NCI-H2196 (cell line): ENCODE measurements around the gene PRPF40B.

ENCODE experiments used
- DNase-seq: peaks from one replicate; lab custom pipeline; 2025; ENCODE audit not compliant: unreplicated experiment; lab: John Stamatoyannopoulos, UW

Gene PRPF40B

DNA sequence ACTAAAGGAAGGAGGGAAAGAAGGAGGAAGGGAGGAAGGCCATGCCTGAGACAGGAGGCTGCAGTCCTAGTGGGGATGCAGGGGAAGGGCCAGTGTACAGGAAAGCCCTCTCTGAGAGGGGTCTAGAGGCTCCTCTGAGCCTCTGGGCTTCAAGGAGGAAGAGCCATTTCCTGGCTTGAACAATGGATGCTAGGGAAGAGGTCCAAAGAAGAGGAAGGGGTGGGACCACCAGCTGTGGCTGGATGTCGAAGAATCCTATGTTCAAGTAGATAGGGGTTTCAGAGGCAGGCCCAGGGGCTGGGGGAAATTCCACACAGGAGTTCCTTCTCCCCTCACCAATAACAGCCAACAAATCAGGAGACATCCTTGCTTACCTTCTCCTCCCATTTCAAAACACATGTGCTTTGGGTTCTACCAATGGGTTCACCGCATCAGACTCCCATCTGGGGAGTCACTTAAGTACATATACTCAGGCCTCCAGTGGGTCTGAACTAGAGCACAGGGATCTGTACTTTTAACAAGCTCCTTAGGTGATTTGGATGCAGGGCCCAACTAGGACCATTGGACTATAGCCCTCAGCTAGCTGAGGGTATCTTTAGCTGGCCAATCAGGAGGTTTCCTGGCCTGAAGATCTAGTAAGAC, 32.4 kb downstream of the PRPF40B start:
- DNase-seq: no peak

DNA sequence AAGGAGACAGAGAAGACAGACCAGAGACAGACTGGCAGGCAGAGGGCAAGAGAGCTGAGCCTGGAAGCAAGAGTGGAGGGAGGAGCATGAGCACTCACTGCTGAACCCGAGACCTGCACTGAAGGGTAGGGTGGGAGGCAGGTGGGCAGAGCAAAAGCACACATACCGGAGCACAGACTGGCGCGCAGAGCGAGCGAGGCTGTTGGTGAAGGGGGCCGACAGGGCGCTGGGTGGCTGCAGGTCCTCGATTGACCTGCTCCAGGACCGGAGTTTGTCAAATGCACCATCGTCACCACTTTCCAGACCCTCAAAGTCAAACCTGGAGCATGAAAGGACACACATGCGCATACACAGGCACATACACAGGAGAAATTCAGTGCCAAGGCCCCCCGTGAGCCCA, 34.9 kb downstream of the PRPF40B start:
- no peak for DNase-seq

DNA sequence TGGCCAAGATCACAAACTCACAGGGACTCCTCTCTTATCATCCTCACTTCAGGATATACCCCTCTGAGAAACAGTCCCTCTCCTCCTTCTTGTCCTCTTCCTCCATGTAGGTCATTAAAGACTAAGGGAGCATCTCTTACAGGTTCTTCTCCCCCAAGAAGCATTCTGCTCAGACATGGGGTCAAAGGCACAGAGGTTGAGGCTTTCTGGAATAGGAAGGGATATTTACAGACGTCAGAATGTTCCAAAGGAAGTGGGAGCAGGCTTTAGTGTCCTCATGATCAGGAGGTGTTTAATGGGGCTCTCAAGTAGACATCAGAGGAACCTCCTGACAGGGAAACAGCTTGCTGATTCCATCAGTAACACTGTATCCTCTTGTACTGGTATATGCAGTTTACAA, 36.4 kb downstream of the PRPF40B start:
- no peak for DNase-seq

DNA sequence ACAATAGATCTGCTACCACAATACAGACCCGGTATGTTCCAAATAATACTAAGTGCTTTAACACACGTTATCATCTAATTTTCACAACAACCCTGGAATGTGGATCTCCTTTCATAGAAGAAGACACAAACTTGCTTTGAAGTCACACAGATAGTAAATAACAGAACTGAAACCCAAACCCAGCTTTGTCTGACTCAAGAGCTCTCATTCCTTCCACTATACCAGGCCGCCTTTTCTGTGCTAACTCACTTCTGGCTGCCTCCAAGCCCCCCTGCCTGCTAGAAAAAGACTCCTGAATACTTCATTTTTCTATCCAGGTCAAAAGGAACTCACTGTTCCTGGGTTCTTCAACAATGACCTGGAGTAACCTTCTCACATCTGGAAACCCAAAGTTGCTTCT, 37.8 kb downstream of the PRPF40B start:
- no peak for DNase-seq

DNA sequence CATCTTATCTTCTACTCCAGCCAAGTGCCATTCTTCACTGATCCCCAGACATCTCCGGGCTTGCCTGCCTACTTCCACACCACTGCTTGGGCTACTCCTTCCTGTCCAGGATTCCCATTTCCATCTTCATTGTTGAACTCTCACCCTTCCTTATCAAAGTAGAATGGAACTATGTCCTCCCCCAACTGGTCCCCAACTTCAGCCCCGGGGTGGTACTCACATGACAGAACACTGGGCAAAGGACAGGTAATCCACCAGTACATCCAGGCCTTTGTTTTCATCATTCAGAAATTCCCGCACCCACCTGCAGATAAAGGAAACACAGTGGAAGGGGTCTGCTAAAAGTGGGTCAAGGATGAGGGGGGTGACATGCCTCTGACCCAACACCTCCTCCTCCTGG, 38.4 kb downstream of the PRPF40B start:
- DNase-seq: no peak

DNA sequence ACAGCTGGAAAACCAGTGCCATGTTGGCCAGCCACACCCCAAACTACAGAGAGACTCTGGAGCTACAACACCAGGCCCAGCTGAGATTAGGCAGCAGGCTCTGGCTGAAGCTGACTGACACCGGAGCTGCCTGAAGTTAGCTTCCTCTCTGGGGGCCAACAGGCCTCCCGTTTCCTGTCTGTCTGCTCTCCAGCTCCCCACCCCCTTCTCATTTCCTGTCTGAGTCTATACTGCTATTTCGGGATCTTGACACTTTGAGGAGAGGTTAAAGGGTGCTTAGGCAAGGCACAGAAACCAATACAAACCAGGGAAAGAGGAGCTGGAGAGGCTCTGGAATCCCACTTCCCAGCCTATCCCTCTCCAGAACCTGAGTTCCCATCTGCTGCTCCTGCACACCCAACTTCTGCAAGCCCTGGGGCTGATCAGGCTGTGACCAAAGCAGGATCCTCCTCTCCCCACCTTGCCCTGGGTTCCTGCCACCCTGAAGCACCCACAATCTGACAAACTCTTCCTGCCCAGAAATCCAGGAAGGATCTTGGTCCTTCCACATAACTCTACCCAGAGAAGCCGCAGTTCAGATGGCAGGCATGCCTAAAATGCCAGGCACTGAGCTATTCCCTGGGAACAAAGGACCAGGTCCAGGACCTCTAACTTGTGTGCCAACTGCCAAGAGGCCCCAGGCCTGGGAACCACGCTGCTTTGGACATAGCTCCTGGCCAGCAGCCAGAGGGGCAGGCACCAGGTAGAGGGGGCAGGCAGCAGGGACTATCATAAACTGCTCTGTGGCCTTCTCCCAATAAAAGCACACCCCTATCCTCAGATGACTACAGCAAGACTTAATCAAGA, 39.9 kb downstream of the PRPF40B start:
- DNase-seq: no peak

DNA sequence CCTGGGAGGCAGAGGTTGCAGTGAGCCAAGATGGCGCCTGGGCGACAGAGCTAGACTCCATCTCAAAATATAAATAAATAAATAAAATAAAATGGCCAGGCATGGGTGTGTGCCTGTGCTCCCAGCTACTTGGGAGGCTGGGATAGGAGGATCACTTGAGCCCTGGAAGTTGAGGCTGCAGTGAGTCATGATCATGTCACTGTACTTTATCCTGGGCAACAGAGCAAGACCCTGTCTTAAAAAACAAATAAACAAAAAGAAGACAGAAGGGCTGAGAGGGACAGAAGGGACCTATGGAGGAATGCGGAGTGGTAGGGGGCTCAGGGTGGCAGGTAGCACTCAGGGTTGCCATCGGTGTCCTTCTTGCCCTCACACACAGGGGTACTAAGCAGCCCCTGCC, 40.8 kb downstream of the PRPF40B start:
- DNase-seq: no peak

DNA sequence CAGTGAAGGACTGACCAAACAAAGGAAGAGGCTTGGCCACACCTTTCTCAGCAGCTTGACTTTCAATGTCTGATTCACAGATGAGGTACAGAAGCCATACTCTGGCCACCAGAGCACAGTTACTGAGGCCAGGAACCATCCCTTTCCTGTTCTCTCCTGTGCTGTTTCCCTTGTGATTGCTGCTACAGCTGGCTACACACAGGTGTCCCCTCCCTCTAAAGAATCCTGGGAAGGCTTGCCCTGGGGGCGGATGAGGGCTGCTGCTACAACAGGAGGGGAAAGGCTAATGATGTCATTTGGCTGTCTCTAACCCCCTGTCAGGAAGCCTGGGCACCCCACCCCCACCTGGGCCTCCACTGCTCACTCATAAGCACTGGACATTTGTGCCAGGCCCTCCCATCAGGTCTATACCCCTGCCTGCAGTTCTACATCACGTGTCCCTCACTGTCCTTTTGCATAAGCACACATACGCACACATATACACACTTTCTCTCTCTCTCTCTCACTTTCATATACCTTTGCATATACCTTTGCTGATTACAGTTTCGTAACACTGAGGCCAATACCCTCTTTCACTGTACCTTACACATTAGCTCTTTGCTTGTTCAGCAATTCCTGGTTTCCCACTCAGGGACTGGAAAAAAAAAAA, 41.4 kb downstream of the PRPF40B start:
- DNase-seq: no peak

DNA sequence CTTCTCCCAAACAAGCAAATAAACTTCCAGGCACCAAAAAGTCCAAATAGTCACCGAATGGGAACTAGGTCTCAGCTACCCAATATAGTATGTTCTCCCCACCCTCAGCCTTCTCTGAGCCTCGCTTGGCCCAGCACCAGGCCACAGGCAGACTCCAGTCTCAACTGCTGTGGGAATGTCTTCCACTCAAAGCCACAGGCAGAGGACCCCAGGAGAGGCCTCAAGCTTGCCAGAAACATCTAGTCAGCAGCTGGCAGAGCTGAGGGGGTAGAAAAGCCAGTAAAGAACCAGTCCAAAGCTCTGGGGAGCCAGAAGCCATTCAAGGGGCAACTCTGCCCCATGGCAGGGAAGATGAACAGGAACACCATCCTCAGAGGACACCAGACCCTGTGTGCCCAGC, 42.0 kb downstream of the PRPF40B start:
- no peak for DNase-seq

DNA sequence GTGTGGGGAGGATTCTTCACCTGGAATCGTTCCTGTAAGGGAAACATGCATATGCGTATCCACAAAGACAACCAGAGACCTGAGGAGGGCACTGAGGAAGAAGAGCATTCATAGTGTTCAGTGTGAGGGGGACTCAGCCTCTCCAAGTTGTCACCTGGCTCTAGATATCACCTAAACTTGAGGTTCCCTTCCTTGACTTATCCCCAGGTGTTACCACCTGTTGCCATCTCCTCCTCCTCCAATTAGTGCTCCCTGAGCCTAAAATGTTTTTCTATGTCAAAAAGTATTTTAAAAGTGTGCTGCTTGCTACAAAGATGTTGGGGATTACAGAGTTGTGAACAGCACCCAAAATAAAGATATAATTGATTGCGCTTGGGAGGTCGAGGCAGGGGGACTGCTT, 42.8 kb downstream of the PRPF40B start:
- no peak for DNase-seq

DNA sequence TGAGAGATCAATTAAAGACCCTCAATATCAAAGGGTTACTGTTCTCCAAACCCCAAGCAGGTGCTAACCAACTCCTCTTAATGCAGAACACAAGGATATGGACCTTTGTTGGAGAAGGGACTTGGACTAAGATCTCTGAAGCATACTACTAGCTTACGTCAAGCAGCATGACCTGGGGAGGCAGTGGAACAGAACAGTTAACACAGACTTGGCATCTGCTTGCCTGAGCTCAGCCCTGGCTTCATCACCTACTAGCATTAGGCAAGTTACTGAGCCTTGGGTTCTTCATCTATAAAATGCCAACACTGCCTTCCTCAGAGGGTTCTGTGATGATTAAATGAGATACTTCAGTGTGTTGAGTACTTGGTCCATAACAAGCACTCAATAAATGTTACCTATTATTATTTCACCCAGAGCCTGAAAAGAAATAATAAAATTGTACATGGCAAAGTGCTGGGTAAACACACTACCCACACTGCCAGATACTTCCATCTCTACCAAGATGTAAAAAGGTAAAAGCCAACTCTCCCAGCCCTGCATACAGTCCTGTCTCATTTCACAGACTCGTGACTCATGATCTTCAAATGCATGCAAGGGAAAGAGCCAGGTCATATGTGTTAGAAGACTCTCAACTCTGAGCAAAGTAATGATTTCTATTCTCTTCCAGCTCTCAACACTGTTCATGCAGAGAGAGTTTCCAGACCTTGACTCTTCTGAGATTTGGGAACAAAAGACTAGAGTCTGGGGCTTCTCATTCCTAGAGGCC, 44.1 kb downstream of the PRPF40B start:
- no peak for DNase-seq

DNA sequence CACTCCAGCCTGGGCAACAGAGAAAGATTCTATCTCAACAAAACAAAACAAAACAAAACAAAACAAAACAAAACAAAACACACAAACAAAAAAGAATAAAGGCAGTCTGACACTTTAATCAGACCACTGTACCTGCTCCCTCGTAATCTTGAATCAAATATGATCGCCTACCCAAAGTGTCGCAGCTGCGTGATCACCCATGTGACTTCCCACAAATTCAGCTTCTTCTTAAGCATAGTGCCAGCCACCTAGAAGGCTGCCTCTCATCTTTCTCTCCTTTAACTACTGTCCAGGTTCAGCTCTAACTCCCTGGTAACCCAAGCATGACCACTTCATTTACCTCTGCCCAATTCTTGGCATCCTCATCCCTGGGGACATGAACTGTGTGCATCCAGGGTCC, 46.4 kb downstream of the PRPF40B start:
- DNase-seq: no peak

DNA sequence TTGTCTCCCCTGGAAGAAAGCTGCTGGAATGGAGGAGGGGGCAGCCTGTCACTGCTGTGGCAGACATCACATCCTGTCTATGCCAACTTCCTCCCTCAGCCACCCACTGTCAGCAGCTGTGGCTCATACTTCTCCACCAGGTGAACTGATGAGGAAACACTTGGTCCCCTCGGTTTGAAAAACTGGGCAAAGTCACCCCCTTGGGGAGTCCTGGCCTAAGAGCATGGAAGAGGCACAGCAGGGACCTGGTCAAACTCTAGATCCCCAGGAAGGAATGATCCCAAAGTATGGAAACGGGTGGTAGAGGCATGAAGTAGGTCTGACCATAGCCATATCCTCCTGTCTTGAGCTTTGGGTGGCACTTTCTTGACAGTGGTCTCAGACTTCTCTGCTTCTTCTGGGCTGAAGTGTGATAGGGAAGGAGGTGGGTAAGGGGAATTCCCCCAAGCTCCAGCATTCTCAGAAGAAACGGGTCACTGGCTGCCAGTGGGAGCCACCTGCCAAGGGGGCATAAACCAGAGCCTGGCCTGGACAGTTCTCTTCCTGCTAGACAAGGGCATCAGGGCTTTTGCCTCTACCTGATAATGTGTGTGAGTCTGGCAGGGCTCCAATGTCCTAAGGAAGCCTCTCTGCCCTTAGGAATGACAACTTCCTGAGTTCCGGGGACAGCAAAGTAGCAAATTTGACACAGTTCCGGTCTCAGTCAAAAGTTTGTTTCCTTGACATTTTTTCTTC, 47.8 kb downstream of the PRPF40B start:
- DNase-seq: no peak

DNA sequence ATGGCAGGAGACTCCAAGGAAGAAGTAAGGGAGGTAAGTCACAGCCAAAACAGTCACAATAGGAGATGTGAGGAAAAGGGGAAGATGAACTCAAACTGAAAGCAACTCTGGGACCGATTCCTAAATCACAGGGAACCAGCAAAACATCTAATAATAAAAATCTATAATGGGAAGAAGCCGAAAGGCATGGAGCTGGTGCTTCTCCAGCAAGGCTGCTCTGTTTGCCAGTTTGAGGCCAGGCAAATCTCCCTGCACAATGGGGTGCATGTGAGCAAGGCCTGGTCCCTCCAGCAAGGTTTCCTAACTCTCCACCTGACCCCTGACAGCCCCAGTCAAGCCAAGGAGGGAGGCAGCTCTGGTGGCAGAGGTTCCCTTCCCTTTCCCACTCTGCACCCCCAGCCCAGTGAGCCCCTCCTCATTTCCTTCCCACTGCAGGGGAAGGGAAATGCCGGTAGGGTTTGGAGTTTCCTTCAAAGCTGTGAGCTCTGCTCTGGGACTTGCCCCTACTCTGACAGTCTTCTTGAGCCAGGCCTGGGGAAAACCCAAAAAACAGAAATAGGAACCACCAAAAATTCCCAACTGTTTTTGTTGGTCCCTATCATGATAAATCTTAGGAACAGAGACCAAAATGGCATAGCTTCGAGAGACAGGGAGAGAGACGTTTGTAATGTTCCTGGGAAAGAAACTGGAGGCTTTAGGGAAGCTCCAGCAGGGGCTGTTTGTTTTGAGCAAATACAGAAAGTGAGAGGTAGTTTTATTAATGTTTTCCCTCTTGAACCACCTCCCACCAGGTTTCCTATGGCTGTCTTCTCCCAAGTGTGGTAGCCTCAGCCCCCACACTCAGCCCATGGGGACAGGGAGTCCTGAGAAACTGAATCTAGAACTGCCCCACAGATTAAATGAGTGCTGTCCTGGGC, 49.2 kb downstream of the PRPF40B start:
- DNase-seq: no peak

DNA sequence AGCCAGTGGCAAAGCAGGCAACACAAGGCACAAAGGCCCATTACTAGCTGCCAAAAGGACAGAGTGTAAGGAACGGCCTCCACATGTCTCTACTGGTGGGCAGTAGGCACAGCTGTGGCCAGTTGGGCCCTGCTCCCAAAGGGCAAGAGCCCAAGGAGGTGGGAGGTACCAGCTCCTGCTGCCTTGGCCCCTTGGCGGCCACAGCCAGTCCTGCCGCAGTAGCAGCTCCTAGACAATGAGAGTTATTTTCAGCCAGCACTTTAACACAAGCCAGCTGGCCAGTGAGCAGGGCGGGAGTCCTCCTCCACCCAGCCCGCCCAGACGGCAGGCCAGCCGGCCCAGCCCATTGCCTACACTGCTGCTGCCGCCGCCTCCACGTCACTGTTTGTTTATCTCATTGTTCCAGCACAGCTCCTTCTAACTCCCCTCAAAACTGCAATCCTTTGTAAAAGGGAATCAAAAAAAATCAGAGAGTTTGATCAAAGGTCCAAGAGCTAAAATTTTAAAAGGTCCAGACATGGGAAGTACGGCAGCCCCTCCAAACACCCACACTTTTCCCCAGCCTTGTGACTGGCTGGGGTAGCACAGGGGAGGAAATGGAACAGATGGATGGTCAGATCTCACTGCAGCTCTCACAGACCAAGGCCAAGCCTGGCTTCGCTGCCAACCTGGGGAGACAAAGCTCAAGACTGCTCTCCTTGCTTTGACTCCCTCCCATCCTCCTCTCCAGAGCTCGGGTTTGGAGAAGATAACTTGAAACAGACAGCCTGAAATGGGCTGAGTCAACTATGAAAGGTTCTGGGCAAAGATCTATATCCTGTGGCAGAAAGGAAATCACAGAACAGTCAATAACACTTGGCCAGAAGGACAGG, 50.3 kb downstream of the PRPF40B start:
- DNase-seq: peak; percentile 90

DNA sequence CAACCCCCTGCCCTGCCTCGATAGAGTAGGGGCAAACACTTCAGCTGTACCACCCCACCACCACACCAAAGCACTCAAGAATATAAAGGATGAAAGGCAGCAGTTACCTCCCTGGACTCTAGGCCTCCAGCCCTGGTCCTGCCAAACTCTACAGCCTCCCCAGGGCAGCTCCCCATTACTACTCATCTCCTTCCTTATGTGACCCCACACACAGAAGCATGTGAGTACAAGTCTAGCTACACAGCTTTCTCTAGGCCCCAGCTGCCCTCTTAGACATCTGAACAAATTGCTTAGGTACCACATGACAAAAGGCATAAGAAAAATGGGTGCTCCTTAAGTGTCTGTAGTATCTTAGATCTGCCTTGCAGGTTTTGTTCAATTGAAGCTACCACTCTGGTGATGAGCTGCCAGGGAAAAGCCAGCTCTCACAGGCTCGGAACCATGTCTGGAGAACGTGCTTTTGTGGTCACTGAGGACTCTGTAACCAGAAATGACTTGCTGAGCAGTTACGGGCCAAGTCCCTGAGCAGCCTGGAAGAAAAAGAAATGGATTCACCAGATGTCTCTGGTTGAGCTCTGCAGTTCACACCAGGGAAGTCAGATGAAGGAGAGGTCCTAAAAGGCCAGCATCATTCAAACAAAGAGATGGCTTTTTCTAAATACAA, 51.1 kb downstream of the PRPF40B start:
- no peak for DNase-seq

DNA sequence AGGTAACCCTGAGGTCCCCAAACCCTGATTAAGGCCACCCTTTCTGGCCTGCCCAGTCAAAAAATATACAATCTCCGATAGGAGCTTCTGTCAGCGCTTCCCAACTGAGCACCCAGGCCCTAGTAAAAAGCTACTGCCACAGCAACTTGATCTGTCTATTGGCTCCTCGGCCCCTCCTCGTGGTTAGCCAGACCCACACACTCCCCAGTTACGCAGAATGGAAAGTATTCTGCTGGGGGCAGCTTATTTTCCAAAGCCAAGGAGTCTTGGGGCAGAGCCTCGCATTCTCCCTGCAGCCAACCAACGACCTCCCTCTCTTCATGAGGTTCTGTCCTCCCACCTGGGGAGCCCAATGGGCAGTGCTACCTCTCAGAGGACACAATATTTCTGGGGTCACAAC, 51.8 kb downstream of the PRPF40B start:
- no peak for DNase-seq

DNA sequence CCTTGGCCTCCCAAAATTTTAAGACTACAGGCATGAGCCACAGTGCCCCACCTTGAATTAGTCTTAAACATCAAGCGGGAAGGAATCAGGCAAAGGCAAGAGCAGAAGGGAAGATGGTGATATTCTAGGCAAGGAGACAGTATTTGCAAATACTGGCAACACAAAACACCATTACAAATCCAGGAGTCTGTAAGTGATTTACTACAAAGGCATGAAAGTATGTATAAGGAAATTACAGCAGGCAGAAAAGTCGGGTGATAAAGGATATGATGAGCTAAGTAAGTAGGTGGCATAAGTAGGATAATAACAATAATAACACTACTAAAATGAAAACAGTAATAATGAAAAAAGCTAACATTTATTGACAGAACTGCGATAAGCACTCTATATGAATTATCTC, 55.4 kb downstream of the PRPF40B start:
- no peak for DNase-seq
